ENCODE results near the gene SLIT3.

DNA sequence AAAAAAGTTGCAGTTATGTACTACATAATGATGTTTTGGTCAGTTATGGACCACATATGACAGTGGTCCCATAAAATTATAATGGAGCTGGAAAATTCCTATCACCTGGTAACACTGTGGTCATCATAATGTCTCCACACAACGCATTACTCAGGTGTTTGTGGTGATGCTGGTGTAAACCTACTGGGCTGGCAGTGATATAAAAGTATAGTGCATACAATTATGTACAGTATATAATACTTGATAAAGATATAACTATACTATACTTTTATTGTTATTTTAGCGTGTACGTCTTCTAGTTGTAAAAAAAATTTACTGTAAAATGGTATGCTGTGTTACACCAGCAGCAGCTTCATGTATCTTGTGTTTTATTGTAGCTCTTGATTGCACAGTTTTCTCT is 655.7 kb downstream of the SLIT3 start:
- no peak for TF ChIP-seq CTCF (IDR thresholded peaks at IDR 0.05)
- TF ChIP-seq EZH2 (IDR thresholded peaks at IDR 0.05), result no peak
